H1 (cell line): ENCODE data around the gene CPNE5. TPM values are rescaled to one million over a fixed set of nuclear protein-coding genes. Genes with fewer than 3 reads are reported as not detected.

Experiments
- CTCF ChIA-PET: fragments of 300-600 bp; sonication (Branson Sonifier 250); formaldehyde crosslinking; loops from one replicate; lab custom pipeline; 2021; ENCODE audit not compliant: partially characterized antibody; lab: Charles Lee
- POLR2A ChIA-PET: fragments of 300-600 bp; sonication (Branson Sonifier 250); formaldehyde crosslinking; loops from one replicate; lab custom pipeline; 2021; ENCODE audit warnings: inconsistent platforms; ENCODE audit not compliant: partially characterized antibody; lab: Charles Lee
- DNase-seq, 2 experiments: peaks; one replicate each; pipeline versions ENCODE4 v3.0.0 to v3.0.0-alpha.2; 2010 to 2022; ENCODE audit warnings: low spot score in 2 of 2, low read depth in 1 of 2, mixed read lengths in 1 of 2
- FAIRE-seq: peaks from 2 replicates; lab custom pipeline; 2011; peaks lifted over from hg19 to GRCh38; lab: Jason Lieb, UNC
- H2AFZ ChIP-seq: 2 replicates; pipeline ENCODE4 v1.8.1; 2012; ENCODE audit warnings: low read length, inconsistent platforms
- H2AK5ac ChIP-seq: 2 replicates; pipeline ENCODE4 v1.6.1; 2013; ENCODE audit warnings: low read depth, low read length
- H2BK120ac ChIP-seq: replicated peaks from 2 replicates; pipeline ENCODE3; 2013; ENCODE audit warnings: low read depth, low read length, inconsistent platforms
- H2BK12ac ChIP-seq: 2 replicates; pipeline ENCODE4 v1.6.1; 2013; ENCODE audit warnings: low read depth, low read length
- H2BK15ac ChIP-seq: 2 replicates; pipeline ENCODE4 v1.6.1; 2013; ENCODE audit warnings: low read length
- H2BK20ac ChIP-seq: 2 replicates; pipeline ENCODE4 v1.6.1; 2013; ENCODE audit warnings: low read length
- H2BK5ac ChIP-seq: 2 replicates; pipeline ENCODE4 v1.6.1; 2013; ENCODE audit warnings: low read depth, low read length
- H3K14ac ChIP-seq: 2 replicates; pipeline ENCODE4 v1.6.1; 2013; ENCODE audit warnings: inconsistent platforms; ENCODE audit not compliant: insufficient read length
- H3K18ac ChIP-seq: 2 replicates; pipeline ENCODE4 v1.6.1; 2013; ENCODE audit warnings: low read length; ENCODE audit errors: extremely low read depth
- H3K23ac ChIP-seq: 2 replicates; pipeline ENCODE4 v1.6.1; 2013; ENCODE audit warnings: inconsistent platforms; ENCODE audit not compliant: insufficient read length
- H3K23me2 ChIP-seq: 2 replicates; pipeline ENCODE4 v1.6.1; 2013; ENCODE audit warnings: low read depth, low read length
- H3K27ac ChIP-seq: 2 replicates; pipeline ENCODE4 v1.6.1; 2011; ENCODE audit warnings: low read depth, low read length, inconsistent platforms
- H3K27me3 ChIP-seq, 4 experiments: replicated peaks in 1 of 4; 1 replicate in 1 of 4; 2 replicates in 3 of 4; pipeline versions ENCODE4 v1.6.1 to v1.8.1; 2011 to 2013; ENCODE audit warnings: low read length in 3 of 4, mild to moderate bottlenecking in 3 of 4, inconsistent platforms in 2 of 4, mixed read lengths in 2 of 4, moderate library complexity in 1 of 4; ENCODE audit not compliant: control insufficient read depth in 3 of 4, insufficient read depth in 3 of 4; ENCODE audit errors: extremely low read depth in 1 of 4
- H3K36me3 ChIP-seq, 4 experiments: 2 replicates each; pipeline versions ENCODE4 v1.6.1 to v1.8.1; 2011 to 2013; ENCODE audit warnings: mild to moderate bottlenecking in 4 of 4, low read length in 3 of 4, moderate library complexity in 2 of 4, control low read depth in 1 of 4, inconsistent platforms in 1 of 4; ENCODE audit not compliant: insufficient read depth in 4 of 4, control insufficient read depth in 2 of 4
- H3K4ac ChIP-seq: replicated peaks from 2 replicates; pipeline ENCODE3; 2013; ENCODE audit warnings: low read length, low read depth, mixed read lengths, inconsistent platforms; ENCODE audit not compliant: insufficient read length
- H3K4me1 ChIP-seq, 4 experiments: replicated peaks in 1 of 4; 1 replicate in 1 of 4; 2 replicates in 3 of 4; pipeline versions ENCODE4 v1.6.1 to v1.8.1; 2011 to 2013; ENCODE audit warnings: low read length in 3 of 4, inconsistent platforms in 2 of 4, mixed read lengths in 1 of 4; ENCODE audit not compliant: insufficient read depth in 4 of 4, control insufficient read depth in 3 of 4
- H3K4me2 ChIP-seq, 2 experiments: 2 replicates each; pipeline versions ENCODE4 v1.6.1 to v1.8.1; 2011 to 2013; ENCODE audit warnings: low read depth in 2 of 2, low read length in 2 of 2, control low read depth in 1 of 2, inconsistent platforms in 1 of 2, mild to moderate bottlenecking in 1 of 2; ENCODE audit not compliant: insufficient read depth in 1 of 2
- H3K4me3 ChIP-seq, 4 experiments: fragments of 200-600, 300-600 bp in 1 of 4; sonication (generic), shearing (Covaris generic), sonication (Bioruptor Twin) in 1 of 4; 2 replicates each; pipeline versions ENCODE4 v1.5.1 to v1.8.1; 2011 to 2016; ENCODE audit warnings: low read length in 4 of 4, low read depth in 3 of 4, control low read depth in 2 of 4, inconsistent platforms in 2 of 4, mild to moderate bottlenecking in 2 of 4, mixed read lengths in 1 of 4, moderate library complexity in 1 of 4; ENCODE audit not compliant: insufficient read depth in 2 of 4; ENCODE audit errors: extremely low read depth in 1 of 4
- H3K56ac ChIP-seq: replicated peaks from 2 replicates; pipeline ENCODE3; 2013; ENCODE audit warnings: low read depth, mild to moderate bottlenecking, mixed read lengths, low read length, inconsistent platforms; ENCODE audit not compliant: insufficient read length
- H3K79me1 ChIP-seq: 2 replicates; pipeline ENCODE4 v1.6.1; 2013; ENCODE audit warnings: low read depth, low read length, control low read depth
- H3K79me2 ChIP-seq, 2 experiments: 2 replicates each; pipeline versions ENCODE4 v1.6.1 to v1.8.1; 2012 to 2013; ENCODE audit warnings: low read length in 2 of 2, mild to moderate bottlenecking in 2 of 2, inconsistent platforms in 1 of 2; ENCODE audit not compliant: insufficient read depth in 2 of 2, control insufficient read depth in 1 of 2
- H3K9ac ChIP-seq, 4 experiments: replicated peaks in 1 of 4; 1 replicate in 1 of 4; 2 replicates in 3 of 4; pipeline versions ENCODE4 v1.6.1 to v1.8.1; 2011 to 2013; ENCODE audit warnings: low read depth in 3 of 4, low read length in 3 of 4, control low read depth in 2 of 4, mild to moderate bottlenecking in 2 of 4, moderate library complexity in 2 of 4, inconsistent platforms in 1 of 4; ENCODE audit errors: extremely low read depth in 1 of 4
- H3K9me3 ChIP-seq, 2 experiments: 2 replicates each; pipeline versions ENCODE4 v1.6.1 to v1.8.1; 2012 to 2013; ENCODE audit warnings: mild to moderate bottlenecking in 2 of 2, moderate library complexity in 2 of 2, control low read depth in 1 of 2, inconsistent platforms in 1 of 2, low read depth in 1 of 2, low read length in 1 of 2, mixed read lengths in 1 of 2; ENCODE audit not compliant: insufficient read depth in 2 of 2
- H4K20me1 ChIP-seq, 2 experiments: replicated peaks in 1 of 2; 2 replicates each; pipeline versions ENCODE3 to v1.8.1; 2011 to 2013; ENCODE audit warnings: inconsistent platforms in 2 of 2, low read length in 2 of 2, mild to moderate bottlenecking in 1 of 2; ENCODE audit not compliant: insufficient read depth in 2 of 2, control insufficient read depth in 1 of 2
- H4K5ac ChIP-seq: 2 replicates; pipeline ENCODE4 v1.6.1; 2013; ENCODE audit warnings: low read length, low read depth, mixed read lengths, inconsistent platforms; ENCODE audit not compliant: insufficient read length
- H4K8ac ChIP-seq: 2 replicates; pipeline ENCODE4 v1.8.0; 2013; ENCODE audit warnings: mild to moderate bottlenecking, moderate library complexity, low read length, inconsistent platforms; ENCODE audit not compliant: insufficient read depth; ENCODE audit errors: extremely low read depth
- H4K91ac ChIP-seq: replicated peaks from 2 replicates; pipeline ENCODE3; 2013; ENCODE audit warnings: low read length, mixed read lengths, inconsistent platforms; ENCODE audit not compliant: insufficient read length
- CEBPB ChIP-seq: IDR thresholded peaks from 2 replicates; pipeline ENCODE4 v1.6.1; 2012; ENCODE audit warnings: low read depth, low read length
- CREB1 ChIP-seq: IDR thresholded peaks from 2 replicates; pipeline ENCODE4 v1.6.1; 2012; ENCODE audit warnings: inconsistent platforms
- EGR1 ChIP-seq: IDR thresholded peaks from 2 replicates; pipeline ENCODE4 v1.6.1; 2011; ENCODE audit warnings: low read depth, low read length, borderline replicate concordance
- RAD21 ChIP-seq, 2 experiments: IDR thresholded peaks in 1 of 2; conservative IDR thresholded peaks in 1 of 2; 2 replicates each; pipeline ENCODE4 v1.6.1; 2011; ENCODE audit warnings: low read depth in 2 of 2, low read length in 2 of 2, improper control_type of control experiment in 1 of 2, inconsistent platforms in 1 of 2, mild to moderate bottlenecking in 1 of 2, moderate library complexity in 1 of 2
- SP4 ChIP-seq: IDR thresholded peaks from 2 replicates; pipeline ENCODE4 v1.6.1; 2012; ENCODE audit warnings: low read length, inconsistent platforms
- TAF1 ChIP-seq: IDR thresholded peaks from 2 replicates; pipeline ENCODE4 v1.6.1; 2011; ENCODE audit warnings: mild to moderate bottlenecking, low read depth, low read length
- WGBS, 2 experiments: shearing (Covaris generic) in 1 of 2; methylation state at CpG; one replicate each; pipeline versions ENCODE4 v1.1.6 to v1.1.7; 2013 to 2015; ENCODE audit warnings: low lambda C conversion rate in 2 of 2, mixed read lengths in 2 of 2, inconsistent platforms in 1 of 2, low coverage in 1 of 2, missing lambda C conversion rate in 1 of 2; ENCODE audit not compliant: insufficient replicate concordance in 2 of 2, insufficient coverage in 1 of 2, insufficient read length in 1 of 2; ENCODE audit errors: extremely low coverage in 1 of 2, missing lambda C conversion rate in 1 of 2; 5-methylcytosine and 5-hydroxymethylcytosine counted together
- polyA plus RNA-seq, 7 experiments: library from polyadenylated mRNA; depleted of rRNA in 3 of 7; stranded (reverse) in 5 of 7; unstranded in 2 of 7; fragments of >200 nt in 5 of 7; fragments of 200-250 nt in 2 of 7; gene quantifications; 1 replicate in 5 of 7; 2 replicates in 1 of 7; 4 replicates in 1 of 7; pipeline versions ENCODE4 v1.2.1 to v1.2.3, GENCODE V29; 2011 to 2013; ENCODE audit warnings: missing spikeins in 2 of 7, mixed read lengths in 2 of 7
- total RNA-seq: library from RNA; stranded (reverse); fragmentation: NEBNext Ultra II Directional; extraction: Animal tissue kit (Norgen Biotek cat#: 25700); gene quantifications from 2 replicates; pipeline ENCODE4 v1.2.1, GENCODE V29; 2021

The CPNE5 gene
- total and polyA plus RNA-seq, 2 of the 8 experiments (the other 6 are each of a cell fraction or from before 2014, with no cell fraction given), result 0.88 to 1.8 TPM

DNA sequence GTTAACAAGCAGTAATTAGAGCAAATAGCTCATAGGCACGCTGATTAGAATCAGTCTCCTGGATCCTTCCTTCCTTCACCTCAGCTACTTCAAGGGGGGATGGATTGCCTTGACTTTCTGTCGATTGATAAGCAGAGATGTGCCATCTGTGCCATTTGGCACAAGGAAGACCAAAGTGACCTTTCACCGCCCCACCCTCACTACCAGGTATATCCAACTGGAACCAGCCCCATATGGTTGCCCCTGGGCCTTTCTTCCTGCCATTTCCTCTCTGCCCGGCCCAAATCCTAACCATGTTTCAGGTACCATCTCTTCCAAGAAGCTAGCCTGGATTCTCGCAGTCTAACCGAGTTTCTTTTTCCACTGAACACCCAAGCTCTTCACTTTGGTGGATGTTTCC, 8.7 kb upstream of the CPNE5 start:
- Histone ChIP-seq H4K20me1 (peaks cover 0 to 2% of the 10 kb centered on the region in 2 experiments), H4K5ac (no peak overlapping the region), H2AK5ac (no peak overlapping the region), H3K14ac (no peak overlapping the region), H3K18ac (no peak overlapping the region; the same call in 1 of the 2 replicates), H2BK120ac (no peak overlapping the region), H3K9ac (no peak overlapping the region; a peak in 1 of 7 replicates), H3K79me2 (no peaks in the 10 kb centered on the region), H3K23me2 (peaks cover 5% of the 10 kb centered on the region), H3K4me2 (peak overlapping the region in 1 of 2 experiments; percentile 83; a peak in 1 of 4 replicates), H3K23ac (no peak overlapping the region), H3K4me3 (no peak overlapping the region), H3K4me1 (peaks cover 7 to 17% (median 9%) of the 10 kb centered on the region in 4 experiments), H2BK12ac (no peak overlapping the region; the same call in 1 of the 2 replicates), H4K8ac (no peak overlapping the region), H3K4ac (no peak overlapping the region), H2AFZ (no peak overlapping the region), H3K36me3 (peaks cover 0 to 6% (median 1%) of the 10 kb centered on the region in 4 experiments; a peak in 1 of 8 replicates), H3K79me1 (no peaks in the 10 kb centered on the region), H4K91ac (no peak overlapping the region), H3K56ac (no peak overlapping the region), H2BK5ac (no peak overlapping the region), H3K27ac (no peak overlapping the region), H2BK15ac (peak overlapping the region; percentile 73; the same call in 1 of the 2 replicates), H3K9me3 (no peaks in the 10 kb centered on the region), H3K27me3 (peaks cover 0 to 9% (median 0%) of the 10 kb centered on the region in 4 experiments; a peak in 3 of 7 replicates), H2BK20ac (no peak overlapping the region)
- ChIA-PET POLR2A (interaction anchor here (0.8 to 2.5 kb wide), 4 partner anchors 11 to 81 kb away, joined by 3 to 9 read pairs (median 3); partner anchors contain the start of gene PPIL1), CTCF (interaction anchor here (0.6 to 13.7 kb wide), 12 partner anchors 15 to 88 kb away, joined by 3 to 293 read pairs (median 78); partner anchors contain the start of gene PPIL1)
- DNase-seq, result no peak
- WGBS, 2 experiments, result 90% methylated on average over 6 of the region's 6 CpGs; no CpG with 5 or more reads in 1 of the 2 experiments
- FAIRE-seq, result no peak
- TF ChIP-seq CEBPB (no peak), SP4 (no peak), CREB1 (no peak), EGR1 (no peak), TAF1 (no peak), RAD21 (IDR thresholded peaks at IDR 0.05 in 1 of 2, conservative IDR thresholded peaks at IDR 0.05 in 1 of 2; ENCODE audit: low read depth in 2 of 2, low read length in 2 of 2) (no peak)
